ENCODE data around the gene FBRSL1. TPM values are rescaled to one million over a fixed set of nuclear protein-coding genes. Genes with fewer than 3 reads are reported as not detected.

FBRSL1 gene
- total RNA-seq, 1 experiment from 2014 or later = 45.3 TPM

- Histone ChIP-seq H3K27ac (ENCODE audit: low read length) (no peak overlapping the region), H3K9me2 (replicated peaks; ENCODE audit: low read length) (no peaks in the 10 kb centered on the region), H3K9ac (ENCODE audit: low read length) (no peak overlapping the region), H3K27me3 (ENCODE audit: low read length) (0 out of 2 replicates have a peak, but pooled peaks cover 3% of the 10 kb centered on the region), H3K4me1 (ENCODE audit: insufficient read depth, low read length) (no peaks in the 10 kb centered on the region), H3F3A (ENCODE audit: low read length, unreplicated experiment) (no peaks in the 10 kb centered on the region), H3K36me3 (ENCODE audit: low read depth, low read length) (no peaks in the 10 kb centered on the region), H3K4me3 (ENCODE audit: low read length) (no peak overlapping the region), H3K4me2 (ENCODE audit: low read length) (no peak overlapping the region), H3K9me3 (ENCODE audit: low read length) (no peaks in the 10 kb centered on the region), H4K20me1 (ENCODE audit: low read length) (no peaks in the 10 kb centered on the region), H3K79me2 (ENCODE audit: low read length) (no peaks in the 10 kb centered on the region), H2AFZ (ENCODE audit: low read length) (no peak overlapping the region)
- TF ChIP-seq EZH2 (IDR thresholded peaks at IDR 0.05; ENCODE audit: low read length, unreplicated experiment) (no peak), EZH2phosphoT487 (IDR thresholded peaks at IDR 0.05; ENCODE audit: borderline replicate concordance, low read length) (no peak), CTCF (conservative IDR thresholded peaks at IDR 0.05; ENCODE audit: low read depth, low read length) (no peak)
- intact Hi-C loops (cut with micrococcal nuclease) = no loop called here
- BruUV-seq (replicated peaks) = no TSS peak
- ATAC-seq = no peak
- CTCF ChIA-PET = no interaction called here
- no peak for DNase-seq
- POLR2A ChIA-PET (ENCODE audit: unreplicated experiment) = no interaction called here
Measured at GRCh38 chr12:132483208-132483607, 6.7 kb upstream of the FBRSL1 start.

DNA sequence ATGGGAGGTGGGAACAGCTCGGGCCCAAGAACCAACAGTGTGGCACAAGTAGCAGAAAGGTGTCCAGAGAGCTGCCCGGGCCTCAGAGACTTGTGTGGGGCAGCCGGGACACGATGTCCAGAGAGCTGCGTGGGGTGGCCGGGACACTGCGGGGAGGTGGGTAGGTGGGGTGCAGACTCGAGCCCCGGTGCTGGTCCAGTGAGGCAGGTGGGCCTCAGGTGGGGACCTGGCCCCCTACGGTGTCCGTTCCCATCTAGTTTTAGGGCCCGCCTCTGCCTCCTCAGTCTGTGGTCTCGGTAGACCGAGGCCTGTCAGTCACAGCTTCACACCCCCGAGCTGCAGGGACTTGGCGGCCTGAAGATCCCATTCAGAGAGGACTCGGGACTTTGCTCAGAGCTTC is 6.3 kb upstream of the FBRSL1 start:
- no peaks in the 10 kb centered on the region for H3F3A ChIP-seq (ENCODE audit: low read length, unreplicated experiment)
- no peak for TF ChIP-seq EZH2 (IDR thresholded peaks at IDR 0.05; ENCODE audit: low read length, unreplicated experiment)
- no peak for TF ChIP-seq CTCF (conservative IDR thresholded peaks at IDR 0.05; ENCODE audit: low read depth, low read length)
- no peak for TF ChIP-seq EZH2phosphoT487 (IDR thresholded peaks at IDR 0.05; ENCODE audit: borderline replicate concordance, low read length)
- no peaks in the 10 kb centered on the region for H3K79me2 ChIP-seq (ENCODE audit: low read length)
- no peaks in the 10 kb centered on the region for H3K36me3 ChIP-seq (ENCODE audit: low read depth, low read length)
- H3K4me2 ChIP-seq (ENCODE audit: low read length) = no peak overlapping the region
- no peak for DNase-seq
- H3K9ac ChIP-seq (ENCODE audit: low read length) = no peak overlapping the region
- ChIA-PET CTCF (no interaction called here), POLR2A (ENCODE audit: unreplicated experiment) (no interaction called here)
- no peak for ATAC-seq
- H2AFZ ChIP-seq (ENCODE audit: low read length) = no peak overlapping the region
- H3K4me3 ChIP-seq (ENCODE audit: low read length) = no peak overlapping the region
- BruUV-seq (replicated peaks) = no TSS peak
- no peak overlapping the region for H3K27ac ChIP-seq (ENCODE audit: low read length)
- H3K4me1 ChIP-seq (ENCODE audit: insufficient read depth, low read length) = peaks cover under 1% of the 10 kb centered on the region; the same call in 1 of the 2 replicates
- H3K9me2 ChIP-seq (replicated peaks; ENCODE audit: low read length) = no peaks in the 10 kb centered on the region
- no peaks in the 10 kb centered on the region for H4K20me1 ChIP-seq (ENCODE audit: low read length)
- no peaks in the 10 kb centered on the region for H3K9me3 ChIP-seq (ENCODE audit: low read length)
- H3K27me3 ChIP-seq (ENCODE audit: low read length) = 0 out of 2 replicates have a peak, but pooled peaks cover 3% of the 10 kb centered on the region
- intact Hi-C loops (cut with micrococcal nuclease) = no loop called here

- H3K9me2 ChIP-seq (replicated peaks; ENCODE audit: low read length) = no peaks in the 10 kb centered on the region
- BruUV-seq (replicated peaks) = no TSS peak
- CTCF ChIA-PET = no interaction called here
Measured at GRCh38 chr12:132484183-132484890, 5.6 kb upstream of the FBRSL1 start.

More at GRCh38 chr12:132484183-132484890, 5.6 kb upstream of the FBRSL1 start:
- H2AFZ ChIP-seq (ENCODE audit: low read length) = no peak overlapping the region
- peaks cover 7% of the 10 kb centered on the region; the same call in 1 of the 2 replicates for H3K4me1 ChIP-seq (ENCODE audit: insufficient read depth, low read length)
- H3K27me3 ChIP-seq (ENCODE audit: low read length) = 0 out of 2 replicates have a peak, but pooled peaks cover 3% of the 10 kb centered on the region
- H3K9ac ChIP-seq (ENCODE audit: low read length) = no peak overlapping the region
- H3K27ac ChIP-seq (ENCODE audit: low read length) = no peak overlapping the region
- POLR2A ChIA-PET (ENCODE audit: unreplicated experiment) = no interaction called here
- H3K4me2 ChIP-seq (ENCODE audit: low read length) = no peak overlapping the region
- no peaks in the 10 kb centered on the region for H4K20me1 ChIP-seq (ENCODE audit: low read length)
- no peak overlapping the region for H3K4me3 ChIP-seq (ENCODE audit: low read length)
- no peak for TF ChIP-seq CTCF (conservative IDR thresholded peaks at IDR 0.05; ENCODE audit: low read depth, low read length)
- TF ChIP-seq EZH2 (IDR thresholded peaks at IDR 0.05; ENCODE audit: low read length, unreplicated experiment) = no peak
- TF ChIP-seq EZH2phosphoT487 (IDR thresholded peaks at IDR 0.05; ENCODE audit: borderline replicate concordance, low read length) = no peak
- intact Hi-C loops (cut with micrococcal nuclease) = no loop called here
- no peaks in the 10 kb centered on the region for H3K79me2 ChIP-seq (ENCODE audit: low read length)
- no peaks in the 10 kb centered on the region for H3F3A ChIP-seq (ENCODE audit: low read length, unreplicated experiment)
- ATAC-seq (no peak), DNase-seq (no peak)
- H3K9me3 ChIP-seq (ENCODE audit: low read length) = no peaks in the 10 kb centered on the region
- H3K36me3 ChIP-seq (ENCODE audit: low read depth, low read length) = no peaks in the 10 kb centered on the region

Data from PC-3 (cell line).